BE2C (cell line): ENCODE data around the gene HPSE2.
A peak's percentile ranks its signal among the peaks of the same experiment; 100 is the strongest.

Experiments
- DNase-seq: peaks from one replicate; pipeline ENCODE4 v3.0.0-alpha.2; 2020
- H3K27me3 ChIP-seq: fragments of 250-450 bp; sonication (Bioruptor Pico); 2 replicates; pipeline ENCODE4 v1.5.1; 2020; ENCODE audit warnings: mild to moderate bottlenecking
- H3K36me3 ChIP-seq: fragments of 250-450 bp; sonication (Bioruptor Pico); 2 replicates; pipeline ENCODE4 v1.5.1; 2020; ENCODE audit warnings: mild to moderate bottlenecking
- H3K4me1 ChIP-seq: fragments of 250-450 bp; sonication (Bioruptor Pico); 2 replicates; pipeline ENCODE4 v1.5.1; 2020
- H3K4me3 ChIP-seq: 2 replicates; pipeline ENCODE4 v1.5.1; 2011; ENCODE audit warnings: low read depth, low read length
- H3K9me3 ChIP-seq: fragments of 250-450 bp; sonication (Bioruptor Pico); 2 replicates; pipeline ENCODE4 v1.5.1; 2020
- CTCF ChIP-seq: IDR thresholded peaks from 2 replicates; pipeline ENCODE4 v1.5.1; 2012; ENCODE audit warnings: mild to moderate bottlenecking, low read depth, low read length

Gene HPSE2

DNA sequence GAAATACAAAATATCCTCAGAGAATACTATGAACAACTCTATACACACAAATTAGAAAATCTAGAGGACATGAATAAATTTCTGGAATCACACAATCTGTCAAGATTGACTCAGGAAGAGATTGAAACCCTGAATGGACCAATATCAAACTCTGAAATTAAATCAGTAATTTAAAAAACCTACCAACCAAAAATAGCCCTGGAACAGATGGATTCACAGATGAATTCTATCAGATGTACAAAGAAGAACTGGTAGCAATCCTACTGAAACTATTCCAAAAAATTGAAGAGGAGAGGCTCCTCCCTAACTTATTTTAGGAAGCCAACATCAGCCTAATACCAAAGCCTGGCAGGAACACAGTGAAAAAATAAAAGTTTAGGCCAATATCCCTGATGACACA, 190.0 kb downstream of the HPSE2 start:
- Histone ChIP-seq H3K4me1 (no peaks in the 10 kb centered on the region), H3K36me3 (no peaks in the 10 kb centered on the region), H3K4me3 (no peak overlapping the region), H3K27me3 (no peaks in the 10 kb centered on the region), H3K9me3 (no peaks in the 10 kb centered on the region)
- DNase-seq, result no peak
- TF ChIP-seq CTCF, result no peak

DNA sequence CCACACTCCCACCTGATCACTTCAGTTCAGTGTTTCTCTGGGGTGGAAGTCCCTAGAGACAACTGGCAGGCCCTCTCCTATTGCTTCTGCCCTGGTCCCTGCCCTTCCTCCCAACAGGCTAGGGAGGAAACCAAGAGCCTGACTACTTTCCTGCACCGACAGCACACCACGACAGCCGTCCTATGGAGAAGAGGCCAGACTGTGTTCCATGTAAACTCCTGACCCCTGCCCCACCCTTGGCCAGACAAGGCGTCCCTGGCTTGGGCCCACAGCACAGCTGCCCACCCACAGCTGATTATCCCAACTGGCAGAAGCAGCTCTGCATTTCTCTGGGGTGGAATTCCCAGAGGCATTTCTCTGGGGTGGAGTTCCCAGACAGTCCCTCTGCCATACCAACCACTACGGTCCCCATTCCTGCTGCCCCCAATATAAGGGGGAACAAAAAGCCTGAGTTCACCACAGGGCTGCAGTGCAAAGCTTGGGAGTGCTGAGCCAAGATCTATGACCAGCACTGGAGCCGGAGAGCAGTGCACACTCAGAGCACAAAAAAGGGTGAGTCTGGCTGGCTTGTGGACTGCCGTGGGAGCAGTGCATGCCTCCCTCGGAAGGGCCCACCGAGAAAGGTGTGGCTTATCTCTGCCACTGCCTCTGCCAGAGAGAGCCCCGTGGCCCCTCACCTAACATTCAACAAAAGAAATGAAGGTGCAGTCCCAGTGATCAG, 193.4 kb downstream of the HPSE2 start:
- Histone ChIP-seq H3K4me3 (no peak overlapping the region), H3K27me3 (no peaks in the 10 kb centered on the region), H3K36me3 (no peaks in the 10 kb centered on the region), H3K4me1 (no peaks in the 10 kb centered on the region), H3K9me3 (no peaks in the 10 kb centered on the region)
- DNase-seq, result no peak
- TF ChIP-seq CTCF, result no peak

GRCh38 chr10:99041468-99041867, 194.2 kb downstream of the HPSE2 start:
- no peak for DNase-seq
- H3K36me3 ChIP-seq, result no peaks in the 10 kb centered on the region
- H3K4me3 ChIP-seq, result no peak overlapping the region
- no peak for TF ChIP-seq CTCF
- no peaks in the 10 kb centered on the region for H3K9me3 ChIP-seq
- no peaks in the 10 kb centered on the region for H3K4me1 ChIP-seq
- no peaks in the 10 kb centered on the region for H3K27me3 ChIP-seq

GRCh38 chr10:99013885-99014284, 221.8 kb downstream of the HPSE2 start:
- no peaks in the 10 kb centered on the region for H3K4me1 ChIP-seq
- H3K9me3 ChIP-seq, result no peaks in the 10 kb centered on the region
- no peaks in the 10 kb centered on the region for H3K27me3 ChIP-seq
- TF ChIP-seq CTCF, result no peak
- H3K4me3 ChIP-seq, result no peak overlapping the region
- H3K36me3 ChIP-seq, result no peaks in the 10 kb centered on the region
- DNase-seq, result peak; percentile 15

GRCh38 chr10:99010286-99010685, 225.4 kb downstream of the HPSE2 start:
- Histone ChIP-seq H3K36me3 (no peaks in the 10 kb centered on the region), H3K4me3 (no peak overlapping the region), H3K4me1 (no peaks in the 10 kb centered on the region), H3K9me3 (peaks cover 4% of the 10 kb centered on the region; the same call in 1 of the 2 replicates), H3K27me3 (no peaks in the 10 kb centered on the region)
- no peak for DNase-seq
- no peak for TF ChIP-seq CTCF

GRCh38 chr10:99008054-99008453, 227.6 kb downstream of the HPSE2 start:
- no peaks in the 10 kb centered on the region for H3K36me3 ChIP-seq
- no peak overlapping the region for H3K4me3 ChIP-seq
- peaks cover 4% of the 10 kb centered on the region; the same call in 1 of the 2 replicates for H3K9me3 ChIP-seq
- H3K4me1 ChIP-seq, result no peaks in the 10 kb centered on the region
- no peaks in the 10 kb centered on the region for H3K27me3 ChIP-seq
- no peak for TF ChIP-seq CTCF
- no peak for DNase-seq
